GM12875 (cell line): ENCODE results near the gene LRRC1.

Source experiments
- H3K4me3 ChIP-seq: one replicate; pipeline ENCODE4 v1.5.1; 2011; ENCODE audit warnings: low read depth, low read length, control low read depth
- CTCF ChIP-seq: IDR thresholded peaks from 2 replicates; pipeline ENCODE4 v1.5.1; 2011; ENCODE audit warnings: low read depth, mild to moderate bottlenecking, control low read depth, inconsistent platforms, low read length, moderate library complexity, borderline replicate concordance; ENCODE audit not compliant: insufficient read depth

Gene LRRC1

DNA sequence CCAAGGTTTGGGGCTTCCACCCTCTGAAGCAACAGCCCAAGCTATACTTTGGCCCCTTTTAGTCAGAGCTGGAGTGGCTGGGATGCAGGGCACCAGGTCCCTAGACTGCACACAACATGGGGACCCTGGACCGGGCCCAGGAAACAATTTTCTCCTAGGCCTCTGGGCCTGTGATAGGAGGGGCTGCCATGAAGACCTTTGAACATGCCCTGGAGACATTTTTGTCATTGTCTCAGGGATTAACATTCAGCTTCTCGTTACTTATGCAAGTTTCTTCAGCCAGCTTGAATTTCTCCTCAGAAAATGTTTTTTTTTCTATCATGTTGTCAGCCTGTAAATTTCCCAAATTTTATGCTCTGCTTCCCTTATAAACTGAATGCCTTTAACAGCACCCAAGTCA is 82.3 kb downstream of the LRRC1 start:
- TF ChIP-seq CTCF: no peak
- H3K4me3 ChIP-seq: no peak overlapping the region

GRCh38 chr6:53878808-53879207 is 84.0 kb downstream of the LRRC1 start:
- no peak for TF ChIP-seq CTCF
- no peak overlapping the region for H3K4me3 ChIP-seq

- TF ChIP-seq CTCF: no peak
- no peak overlapping the region for H3K4me3 ChIP-seq
Observed at GRCh38 chr6:53879608-53880007, 84.8 kb downstream of the LRRC1 start.

DNA sequence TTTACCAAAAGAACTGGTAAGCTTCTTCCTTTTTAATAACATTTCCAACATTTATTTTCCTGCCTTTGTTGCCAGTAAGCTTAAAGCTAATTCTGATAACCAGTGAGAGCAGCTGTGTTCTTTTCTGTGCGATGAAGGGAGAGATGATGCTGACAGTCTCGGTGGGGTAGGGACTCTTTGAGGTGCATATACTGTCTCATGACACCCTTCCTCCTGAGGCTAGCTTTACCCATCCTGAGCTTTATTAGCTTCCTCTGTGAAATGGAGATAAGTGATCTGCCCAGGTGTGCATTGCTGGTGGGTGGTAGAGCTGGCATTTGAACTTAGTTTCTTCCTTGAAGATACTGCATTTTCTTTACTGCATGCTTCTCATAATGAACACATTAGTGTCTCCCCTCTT is 92.5 kb downstream of the LRRC1 start:
- no peak overlapping the region for H3K4me3 ChIP-seq
- TF ChIP-seq CTCF: no peak

DNA sequence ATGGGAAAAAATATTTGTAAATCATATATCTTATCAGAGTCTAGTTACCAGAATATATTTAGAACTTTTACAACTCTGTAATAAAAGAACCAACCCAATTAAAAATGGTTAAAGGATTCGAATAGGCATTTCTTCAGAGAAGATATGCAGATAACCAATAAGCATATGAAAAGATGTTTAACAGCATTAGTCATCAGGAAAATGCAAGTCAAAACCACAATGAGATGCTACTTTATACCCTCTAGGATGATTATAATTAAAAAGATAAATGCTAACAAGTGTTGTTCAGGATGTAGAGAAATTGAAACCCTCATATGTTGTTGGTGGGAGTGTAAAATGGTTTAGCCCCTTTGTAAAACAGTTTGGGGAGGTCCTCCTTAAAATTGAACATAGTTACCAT is 94.1 kb downstream of the LRRC1 start:
- no peak overlapping the region for H3K4me3 ChIP-seq
- TF ChIP-seq CTCF: no peak

GRCh38 chr6:53889365-53889764 is 94.6 kb downstream of the LRRC1 start:
- TF ChIP-seq CTCF: no peak
- no peak overlapping the region for H3K4me3 ChIP-seq

- TF ChIP-seq CTCF: no peak
- H3K4me3 ChIP-seq: no peak overlapping the region
Observed at GRCh38 chr6:53892707-53893106, 97.9 kb downstream of the LRRC1 start.
